NCI-H1436 (cell line): ENCODE data around the gene KIF23.
"Not testable (repeated sequence)": the region's sequence is repeated elsewhere in the genome, so short reads cannot be mapped to it uniquely, and the experiment has no call there.

Experiments
- DNase-seq: peaks from one replicate; lab custom pipeline; 2025; lab: John Stamatoyannopoulos, UW

The KIF23 gene

DNA sequence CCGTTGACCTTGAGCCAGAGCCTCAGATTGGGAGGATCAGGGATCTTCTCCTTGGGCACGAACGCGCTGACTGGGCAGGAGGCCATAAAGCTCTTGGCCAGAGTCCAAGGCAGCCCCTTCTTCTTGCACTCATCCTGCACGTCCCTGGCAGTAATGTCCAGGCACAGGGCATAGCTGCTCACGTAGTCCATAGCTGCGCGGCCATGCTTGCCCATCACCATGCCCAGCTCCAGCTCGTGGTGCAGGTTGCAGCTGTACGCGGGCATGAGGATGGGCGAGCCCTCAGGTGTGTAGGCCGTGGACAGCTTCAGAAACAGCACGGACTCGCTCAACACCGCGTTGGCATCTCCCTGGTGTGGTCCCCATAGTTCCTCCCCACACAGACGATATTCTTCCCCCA lies 20.5 kb downstream of the KIF23 start:
- no peak for DNase-seq

GRCh38 chr15:69435985-69436384 lies 21.8 kb downstream of the KIF23 start:
- no peak for DNase-seq

GRCh38 chr15:69436951-69437350 lies 22.8 kb downstream of the KIF23 start:
- DNase-seq = no peak

GRCh38 chr15:69439623-69440022 lies 25.5 kb downstream of the KIF23 start:
- DNase-seq = no peak

- no peak for DNase-seq
These were observed 29.0 kb downstream of the KIF23 start for GRCh38 chr15:69443032-69443611.

- no peak for DNase-seq
These were observed 30.5 kb downstream of the KIF23 start for GRCh38 chr15:69444686-69445085.

DNA sequence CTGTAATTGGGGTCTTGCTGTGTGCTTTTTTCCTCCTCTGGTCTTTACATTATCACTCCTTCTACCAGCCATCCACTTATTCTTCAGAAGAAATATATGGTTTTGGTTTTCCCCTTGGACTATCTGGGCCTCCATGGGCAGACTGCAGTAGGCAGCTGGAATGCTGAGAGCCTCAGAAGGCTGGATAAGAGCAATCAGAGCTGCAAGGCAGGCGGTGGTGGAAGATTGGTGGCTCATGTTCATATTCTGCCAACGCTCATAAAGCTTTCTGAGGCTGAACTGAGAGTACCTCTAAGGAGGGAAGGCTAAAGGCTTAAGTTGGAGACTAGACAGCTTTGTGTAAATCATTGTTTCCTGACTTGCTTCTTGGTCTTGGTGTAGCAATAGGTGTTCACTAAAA lies 32.8 kb downstream of the KIF23 start:
- no peak for DNase-seq

- DNase-seq = not testable (repeated sequence)
These were observed 36.1 kb downstream of the KIF23 start for GRCh38 chr15:69450221-69450620.

DNA sequence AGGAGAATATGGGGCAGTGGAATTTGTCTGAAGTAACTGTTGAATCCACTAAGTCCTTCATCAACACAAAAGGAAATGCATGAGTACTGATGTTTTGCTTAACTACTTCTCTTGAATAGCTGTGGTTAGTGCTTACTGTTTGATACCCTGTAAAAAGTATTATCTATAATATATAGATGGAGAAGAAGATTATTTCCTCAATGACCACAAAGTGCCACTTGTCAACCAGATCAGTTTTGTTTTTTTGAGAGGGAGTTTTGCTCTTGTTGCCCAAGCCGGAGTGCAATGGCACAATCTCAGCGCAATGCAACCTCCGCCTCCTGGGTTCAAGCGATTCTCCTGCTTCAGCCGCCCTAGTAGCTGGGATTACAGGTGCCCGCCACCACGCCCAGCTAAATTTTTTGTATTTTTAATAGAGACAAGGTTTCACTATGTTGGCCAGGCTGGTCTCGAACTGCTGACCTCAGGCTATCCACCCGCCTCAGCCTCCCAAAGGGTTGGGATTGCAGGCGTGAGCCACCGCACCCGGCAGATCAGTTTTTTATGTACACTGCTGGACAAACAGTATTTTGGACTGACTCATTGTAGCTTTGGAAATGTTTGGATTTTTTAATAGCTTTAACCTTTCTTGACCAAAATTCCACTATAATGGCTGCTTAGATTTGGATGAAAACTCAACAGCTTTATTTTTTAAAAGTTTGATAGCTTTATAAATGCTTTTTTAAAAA lies 37.0 kb downstream of the KIF23 start:
- no peak for DNase-seq

- DNase-seq = no peak
These were observed 38.0 kb downstream of the KIF23 start for GRCh38 chr15:69451951-69452691.

GRCh38 chr15:69452692-69453521 lies 38.8 kb downstream of the KIF23 start, which contains the start of gene RPLP1:
Gene RPLP1, plus strand, starts transcription at chr15:69452818. Its CDS starts 131 bp downstream, at chr15:69452949.
- peak; percentile 93 for DNase-seq

DNA sequence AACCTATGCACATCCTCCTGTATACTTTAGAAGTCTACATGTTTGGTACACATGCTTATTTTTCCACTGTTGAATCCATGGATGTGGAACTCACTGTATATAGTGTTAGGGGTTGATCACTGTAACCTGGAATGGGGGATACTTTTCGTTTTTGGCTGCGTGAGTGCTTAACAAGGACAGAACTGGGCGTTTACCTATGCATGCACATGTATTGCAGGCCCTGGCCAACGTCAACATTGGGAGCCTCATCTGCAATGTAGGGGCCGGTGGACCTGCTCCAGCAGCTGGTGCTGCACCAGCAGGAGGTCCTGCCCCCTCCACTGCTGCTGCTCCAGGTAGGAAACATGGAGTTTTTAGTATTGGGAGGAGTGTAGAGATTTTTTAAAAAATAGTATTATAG lies 40.8 kb downstream of the KIF23 start:
- DNase-seq = no peak

- no peak for DNase-seq
These were observed 42.3 kb downstream of the KIF23 start for GRCh38 chr15:69456208-69457166.

DNA sequence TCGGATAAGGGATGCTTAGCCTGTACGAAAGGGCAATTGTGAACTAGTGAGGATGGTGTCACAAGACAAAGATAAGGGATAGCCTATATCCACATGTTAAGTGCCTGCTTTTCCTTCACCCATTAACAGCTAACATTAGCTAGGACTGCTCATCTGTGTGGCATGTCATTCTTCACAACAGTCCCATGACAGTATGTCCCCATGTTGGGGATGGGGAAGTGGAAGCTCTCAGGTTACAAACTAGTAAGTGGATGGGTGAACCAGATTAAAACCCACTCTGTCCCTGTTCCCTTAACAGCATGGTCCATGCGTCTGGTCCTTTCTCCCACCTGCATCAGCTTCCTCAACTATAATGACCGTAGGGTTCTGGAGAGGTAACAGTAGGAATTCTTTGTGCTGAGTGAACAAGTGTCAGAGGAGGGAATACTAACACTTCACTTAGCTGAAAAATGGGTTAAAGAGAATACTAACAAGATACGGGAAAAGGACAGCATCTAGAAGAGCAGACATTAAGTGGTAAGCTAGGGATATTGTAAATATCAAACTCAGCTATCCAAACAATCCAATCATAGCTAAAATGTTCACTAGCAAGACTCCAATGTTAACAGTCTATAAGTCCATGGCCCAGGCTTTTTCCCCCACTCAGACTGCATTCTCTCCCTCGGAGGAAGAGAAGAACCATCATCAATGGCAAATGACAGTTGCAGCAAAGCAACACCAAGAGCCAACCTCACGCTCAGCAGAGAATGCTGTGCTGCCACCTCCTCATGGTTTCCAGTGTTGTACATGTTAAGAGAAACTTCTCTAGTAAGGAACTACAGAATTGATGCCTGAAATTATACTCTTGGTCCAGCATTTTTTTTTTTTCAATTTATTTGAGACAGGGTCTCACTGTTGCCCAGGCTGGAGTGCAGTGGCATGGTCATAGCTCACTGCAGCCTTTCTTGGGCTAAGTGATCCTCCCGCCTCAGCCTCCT lies 43.4 kb downstream of the KIF23 start:
- DNase-seq = no peak

DNA sequence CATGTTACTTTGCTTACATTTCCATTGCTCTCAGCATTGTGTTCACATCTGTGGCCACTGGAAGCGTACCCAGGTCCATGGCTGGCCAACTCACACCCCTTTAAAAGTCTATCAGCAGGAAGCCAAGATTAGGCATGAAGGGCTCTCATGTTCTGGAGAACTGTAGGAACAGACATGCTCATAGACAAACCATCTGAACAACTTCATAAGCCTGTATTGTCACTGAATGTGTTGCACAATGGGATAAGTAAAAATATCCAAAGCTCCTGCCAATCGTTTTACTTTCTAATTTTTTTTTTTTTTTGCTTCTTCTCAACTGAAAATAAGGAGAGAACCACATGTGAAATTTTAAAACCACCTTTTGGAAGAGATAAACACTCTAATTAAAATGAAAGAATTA lies 44.9 kb downstream of the KIF23 start:
- DNase-seq = no peak

DNA sequence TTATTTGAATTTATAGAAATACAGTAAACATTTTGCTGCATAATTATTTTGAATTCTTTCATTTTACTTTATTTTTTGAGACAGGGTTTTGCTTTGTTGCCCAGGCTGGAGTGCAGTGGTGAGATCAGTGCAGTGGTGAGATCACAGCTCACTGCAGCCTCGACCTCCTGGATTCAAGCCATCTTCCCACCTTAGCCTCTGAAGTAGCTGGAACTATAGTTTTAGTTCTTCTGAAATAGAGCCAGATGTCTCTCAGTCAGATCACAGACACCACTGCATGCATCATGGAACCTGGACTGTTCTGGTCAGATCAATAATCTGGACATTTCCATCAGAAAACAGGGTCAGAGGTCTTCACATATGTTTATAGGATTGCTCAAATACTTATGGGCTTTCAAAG lies 46.3 kb downstream of the KIF23 start:
- DNase-seq = no peak

DNA sequence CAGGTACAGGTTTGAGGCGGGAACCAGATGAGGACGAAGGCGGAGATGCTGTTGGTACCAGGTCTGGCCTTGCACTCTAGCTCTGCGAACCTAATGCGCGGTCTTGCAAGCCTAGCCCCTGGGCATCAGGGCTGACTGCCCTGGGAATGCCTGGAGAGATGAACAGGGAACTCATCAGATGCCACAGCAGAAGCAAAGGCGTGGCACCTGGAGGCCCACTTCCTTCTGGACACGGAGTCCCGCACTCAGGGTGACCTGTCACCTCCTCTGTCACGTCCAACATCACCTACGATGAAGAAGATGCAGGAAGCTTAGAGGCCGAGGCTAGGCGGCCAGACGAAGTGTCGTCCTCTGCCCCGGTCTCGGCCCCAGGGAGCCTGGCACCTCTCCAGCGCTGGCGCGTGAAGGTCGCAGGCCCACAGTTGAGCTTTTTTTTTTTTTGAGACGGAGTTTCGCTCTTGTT lies 47.9 kb downstream of the KIF23 start:
- no peak for DNase-seq

DNA sequence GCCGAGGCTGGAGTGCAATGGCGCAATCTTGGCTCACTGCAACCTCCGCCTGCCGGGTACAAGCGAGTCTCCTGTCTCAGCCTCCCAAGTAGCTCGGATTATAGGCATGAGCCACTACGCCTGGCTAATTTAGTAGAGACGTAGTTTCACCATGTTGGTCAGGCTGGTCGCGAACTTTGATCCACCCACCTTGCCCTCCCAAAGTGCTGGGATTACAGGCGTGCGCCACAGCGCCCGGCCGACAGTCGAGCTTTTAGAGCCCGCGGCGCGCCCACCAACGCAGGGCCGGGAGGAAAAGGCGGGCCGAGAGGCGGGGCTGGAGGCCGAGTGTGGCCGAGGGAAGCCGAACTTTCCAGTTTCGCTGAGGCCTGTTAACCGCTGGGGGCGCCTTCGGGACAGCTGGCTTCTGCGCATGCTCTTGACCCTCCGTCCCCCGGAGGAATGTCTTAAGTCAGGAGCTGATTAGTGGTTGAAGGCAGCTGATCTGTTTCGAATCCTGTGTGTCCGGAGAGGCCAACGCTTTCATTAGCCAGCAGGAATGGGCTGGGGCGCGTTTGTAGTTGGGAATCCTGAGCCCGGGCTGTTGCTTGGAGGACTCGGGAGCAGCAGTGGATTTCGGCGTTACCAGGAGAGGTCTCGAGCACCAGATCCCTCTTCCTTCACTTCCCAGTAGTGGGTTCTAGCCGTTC lies 48.5 kb downstream of the KIF23 start:
- DNase-seq = peak; percentile 92

- DNase-seq = no peak
These were observed 49.1 kb downstream of the KIF23 start for GRCh38 chr15:69463182-69463756.
